ENCODE data around the gene KLHL36.
"Not testable (repeated sequence)": the region's sequence is repeated elsewhere in the genome, so short reads cannot be mapped to it uniquely, and the experiment has no call there.

Gene KLHL36

DNA sequence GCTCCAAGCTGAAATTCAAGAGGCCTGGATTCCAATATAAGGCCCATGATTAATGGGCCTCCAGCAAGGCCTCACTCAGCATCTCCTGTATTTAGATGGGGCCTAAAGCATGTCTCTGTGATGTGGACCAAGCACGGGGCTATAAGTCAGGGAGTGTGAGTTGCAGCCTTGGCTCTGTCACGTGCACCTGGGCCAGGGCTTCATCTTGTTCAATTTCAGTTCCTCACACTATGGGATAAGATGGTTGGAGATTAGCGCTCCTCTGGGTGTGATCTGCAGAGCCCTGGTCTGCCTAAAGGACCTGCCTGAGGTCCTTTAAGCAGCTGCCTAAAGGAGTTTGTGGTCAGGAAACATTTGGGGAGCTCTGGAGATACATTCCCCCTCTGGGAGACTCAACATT lies 25.2 kb downstream of the KLHL36 start:
- no peak for DNase-seq

GRCh38 chr16:84675423-84675822 lies 27.1 kb downstream of the KLHL36 start:
- DNase-seq, result no peak

DNA sequence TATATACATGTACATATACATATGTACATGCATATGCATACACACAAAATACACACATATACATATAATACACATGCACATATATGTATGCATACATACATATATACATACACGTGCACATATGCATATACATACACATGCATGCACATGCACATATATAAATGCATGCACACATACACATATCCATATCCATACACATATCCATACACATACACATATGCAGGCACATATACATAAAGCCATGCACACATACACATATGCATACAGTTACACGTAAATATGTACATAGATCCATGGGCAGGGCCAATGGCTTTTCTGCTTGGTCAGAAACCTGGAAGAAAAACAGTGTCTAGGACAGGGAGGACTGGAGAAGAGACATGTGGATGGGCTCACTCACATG lies 27.6 kb downstream of the KLHL36 start:
- DNase-seq, result no peak

DNA sequence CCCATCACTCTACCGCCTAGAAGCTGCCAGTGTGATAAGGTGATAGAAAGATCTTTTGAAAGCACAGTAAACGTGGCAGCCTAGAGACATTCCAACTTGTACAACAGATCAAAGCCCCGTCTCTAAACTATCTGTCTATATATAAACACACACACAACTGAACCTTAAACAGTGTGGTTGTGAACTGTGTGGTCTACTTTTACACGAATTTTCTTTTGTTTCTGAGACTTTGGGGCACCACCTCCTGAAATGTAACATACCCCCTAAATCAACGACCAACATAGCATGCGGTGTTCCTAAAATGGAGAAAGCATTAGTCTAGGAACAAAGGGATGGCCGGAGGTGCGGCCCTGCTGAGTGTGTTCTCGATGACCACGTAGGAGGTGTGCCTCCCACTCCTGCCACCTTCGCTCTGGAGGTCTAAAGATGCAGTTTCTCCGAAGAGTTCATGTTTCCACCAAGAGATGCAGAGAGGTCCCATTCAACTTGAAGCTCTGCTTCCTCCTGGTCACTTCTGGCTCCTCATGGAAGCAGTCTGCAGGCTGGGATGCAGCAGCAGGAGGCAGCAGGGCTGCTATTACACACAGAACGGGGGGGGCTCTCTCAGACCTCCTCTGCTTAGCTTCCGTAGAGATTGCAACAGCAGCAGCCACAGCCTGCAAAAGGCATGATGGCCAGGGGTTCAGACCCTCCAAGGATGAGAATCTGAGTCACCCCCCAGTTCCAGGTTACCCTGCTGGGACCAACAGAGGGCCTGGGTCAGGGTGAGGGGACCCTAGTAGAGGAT lies 28.9 kb downstream of the KLHL36 start:
- no peak for DNase-seq

GRCh38 chr16:84677849-84678248 lies 29.5 kb downstream of the KLHL36 start:
- DNase-seq, result no peak

DNA sequence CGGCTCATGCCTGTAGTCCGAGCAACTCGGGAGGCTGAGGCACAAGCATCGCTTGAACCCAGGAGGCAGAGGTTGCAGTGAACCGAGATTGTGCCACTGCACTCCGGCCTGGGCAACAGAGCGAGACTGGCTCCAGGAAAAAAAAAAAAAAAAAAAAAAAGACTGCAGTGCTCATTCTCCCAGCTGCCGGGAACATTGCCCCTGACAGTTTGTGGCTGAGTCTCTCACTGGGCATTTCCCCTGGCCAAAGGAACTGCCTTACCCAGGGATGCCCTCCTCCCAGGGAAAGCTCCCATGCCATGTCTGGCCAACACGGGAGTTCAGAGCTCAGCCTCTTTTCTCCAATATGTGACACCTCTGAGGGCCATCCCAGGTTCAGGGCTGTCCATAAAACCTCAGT lies 30.2 kb downstream of the KLHL36 start:
- no peak for DNase-seq

DNA sequence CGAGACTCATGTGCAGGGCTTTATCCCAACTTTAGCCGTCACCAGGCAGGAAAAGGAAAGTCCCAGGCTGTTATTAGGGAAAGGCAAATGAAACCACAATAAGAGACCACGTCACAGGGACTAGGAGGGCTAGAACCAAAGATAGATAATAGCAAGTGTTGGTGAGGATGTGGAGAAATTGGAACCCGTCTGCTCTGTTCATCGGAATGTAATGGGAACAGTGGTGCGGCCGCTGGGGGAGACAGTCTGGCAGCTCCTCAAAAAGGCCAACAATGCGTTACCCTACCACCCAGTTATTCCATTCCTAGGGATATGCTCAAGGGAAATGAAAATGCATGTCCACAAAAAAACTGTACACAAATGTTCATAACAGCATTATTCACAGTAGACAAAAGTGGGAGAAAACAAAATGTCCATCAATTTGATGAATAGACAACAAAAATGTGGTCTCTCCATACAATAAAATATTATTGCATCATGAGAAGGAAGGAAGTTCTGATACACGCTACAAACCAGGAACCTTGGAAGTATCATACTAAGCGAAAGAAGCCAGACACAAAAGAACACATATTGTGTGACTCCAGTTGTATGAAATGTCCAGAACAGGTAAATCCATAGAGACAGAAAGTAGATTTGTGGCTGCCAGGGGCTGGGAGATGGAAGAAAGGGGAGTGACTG lies 32.0 kb downstream of the KLHL36 start:
- no peak for DNase-seq

GRCh38 chr16:84680843-84681629 lies 32.7 kb downstream of the KLHL36 start:
- no peak for DNase-seq

- DNase-seq, result no peak
Observed at GRCh38 chr16:84683691-84684591, 35.6 kb downstream of the KLHL36 start.

DNA sequence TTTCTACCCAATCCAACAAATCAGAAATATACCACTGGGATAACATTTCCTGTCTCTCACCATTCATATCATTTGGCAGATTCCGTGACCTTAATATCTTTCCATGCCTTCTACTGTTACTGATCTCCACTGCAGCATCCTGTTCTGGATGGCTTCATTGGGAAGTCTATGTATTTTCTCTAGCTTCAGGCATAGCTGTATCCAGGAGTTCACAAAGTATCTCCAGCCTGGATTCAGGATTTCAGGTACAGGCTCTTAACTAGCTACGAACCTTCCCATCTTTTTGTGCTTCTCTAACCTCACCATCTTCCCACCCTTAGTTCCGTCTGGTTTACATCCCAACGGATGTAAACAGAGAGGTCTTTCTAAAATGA lies 36.3 kb downstream of the KLHL36 start:
- DNase-seq, result no peak

DNA sequence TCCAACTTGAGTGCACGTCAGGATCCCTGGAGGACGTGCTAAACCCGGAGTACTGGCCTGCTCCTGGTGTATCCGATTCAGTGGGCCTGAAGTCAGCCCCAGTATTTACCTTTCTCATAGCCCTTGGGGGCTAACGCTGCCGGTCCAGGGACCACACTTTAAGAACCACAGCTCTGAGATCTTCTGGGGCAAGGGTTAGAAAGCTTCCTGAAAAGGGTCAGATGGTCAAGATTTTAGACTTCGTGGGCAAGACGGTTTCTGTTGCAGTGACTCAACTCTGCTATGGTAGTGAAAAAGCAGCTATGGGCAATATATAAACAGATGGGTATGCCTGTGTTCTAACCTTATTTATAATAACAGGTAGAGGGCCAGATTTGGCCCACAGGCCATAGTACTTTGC lies 36.9 kb downstream of the KLHL36 start:
- no peak for DNase-seq

GRCh38 chr16:84686707-84687298 lies 38.5 kb downstream of the KLHL36 start:
- peak in 1 of 5 experiments; percentile 7 for DNase-seq

GRCh38 chr16:84687715-84688114 lies 39.4 kb downstream of the KLHL36 start:
- peak in 1 of 5 experiments; percentile 22 for DNase-seq

GRCh38 chr16:84688163-84688562 lies 39.9 kb downstream of the KLHL36 start:
- not testable (repeated sequence) for DNase-seq

GRCh38 chr16:84689111-84689510 lies 40.8 kb downstream of the KLHL36 start:
- no peak for DNase-seq

- DNase-seq, result no peak
Observed at GRCh38 chr16:84690088-84690819, 41.9 kb downstream of the KLHL36 start.

DNA sequence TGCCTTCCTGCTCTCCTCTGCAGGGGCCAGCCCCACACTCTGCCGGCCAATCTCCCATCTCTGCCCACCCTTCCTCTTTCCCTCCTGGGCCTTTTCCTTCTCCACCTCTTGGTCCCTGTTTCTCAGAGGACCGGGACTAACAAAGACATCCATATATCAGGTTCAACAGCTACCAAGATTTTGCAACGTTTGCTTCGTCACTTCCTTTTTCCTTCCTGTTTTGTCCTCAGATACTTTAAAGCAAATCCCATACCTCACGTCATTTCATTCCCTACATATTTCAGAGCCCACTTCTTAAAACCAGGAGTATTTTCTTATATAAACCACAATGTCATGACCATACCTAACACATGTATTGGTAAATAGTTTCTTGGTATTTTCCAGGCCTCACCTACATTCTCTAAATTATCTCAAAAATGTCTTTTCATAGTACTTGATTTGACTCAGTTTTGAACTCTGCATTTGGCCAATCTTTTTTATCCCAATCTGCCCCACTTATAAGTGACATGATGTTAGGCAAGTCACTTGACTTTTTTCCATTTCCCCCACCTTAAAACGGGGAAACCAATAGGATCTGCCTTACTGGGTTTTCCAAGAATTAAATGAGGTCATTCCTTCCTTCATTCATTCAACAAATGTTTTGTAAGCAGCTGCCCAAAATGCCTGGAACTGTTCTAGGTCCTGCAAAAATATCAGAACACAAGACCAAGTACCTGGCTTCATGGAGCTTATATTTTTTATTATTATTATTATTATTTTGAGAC lies 44.3 kb downstream of the KLHL36 start:
- no peak for DNase-seq

DNA sequence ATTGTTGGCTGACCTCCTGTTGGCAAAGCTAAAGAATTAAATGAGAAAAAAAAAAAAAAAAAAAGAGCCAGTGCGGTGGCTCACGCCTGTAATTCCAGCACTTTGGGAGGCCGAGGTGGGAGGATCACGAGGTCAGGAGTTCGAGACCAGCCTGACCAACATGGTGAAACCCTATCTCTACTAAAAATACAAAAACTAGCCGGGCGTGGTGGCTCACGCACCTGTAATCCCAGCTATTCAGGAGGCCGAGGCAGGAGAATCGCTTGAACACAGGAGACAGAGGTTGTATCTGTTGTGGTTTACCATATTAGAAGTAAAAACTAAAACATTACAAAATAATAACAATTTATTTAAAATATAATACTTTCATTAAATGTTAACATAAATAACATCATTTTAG lies 45.6 kb downstream of the KLHL36 start:
- DNase-seq, result not testable (repeated sequence)

DNA sequence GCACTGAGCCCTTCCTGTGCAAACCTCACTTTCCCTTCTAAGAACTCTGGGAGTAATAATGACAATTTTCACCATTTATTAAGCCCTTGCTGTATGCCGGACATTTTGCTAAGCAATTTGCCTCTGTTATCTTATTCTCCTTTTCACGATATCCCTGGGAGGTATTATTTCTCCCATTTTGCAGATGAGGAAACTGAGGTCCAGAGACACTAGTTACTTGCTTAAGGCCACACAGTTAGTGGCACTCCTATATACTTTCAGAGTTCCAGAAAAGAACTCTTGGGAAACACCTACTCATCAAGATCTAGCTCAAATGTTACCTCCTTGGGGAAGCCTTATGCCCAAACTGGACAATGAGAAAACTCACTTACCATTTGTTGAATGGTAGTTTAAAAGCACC lies 46.7 kb downstream of the KLHL36 start:
- DNase-seq, result no peak

DNA sequence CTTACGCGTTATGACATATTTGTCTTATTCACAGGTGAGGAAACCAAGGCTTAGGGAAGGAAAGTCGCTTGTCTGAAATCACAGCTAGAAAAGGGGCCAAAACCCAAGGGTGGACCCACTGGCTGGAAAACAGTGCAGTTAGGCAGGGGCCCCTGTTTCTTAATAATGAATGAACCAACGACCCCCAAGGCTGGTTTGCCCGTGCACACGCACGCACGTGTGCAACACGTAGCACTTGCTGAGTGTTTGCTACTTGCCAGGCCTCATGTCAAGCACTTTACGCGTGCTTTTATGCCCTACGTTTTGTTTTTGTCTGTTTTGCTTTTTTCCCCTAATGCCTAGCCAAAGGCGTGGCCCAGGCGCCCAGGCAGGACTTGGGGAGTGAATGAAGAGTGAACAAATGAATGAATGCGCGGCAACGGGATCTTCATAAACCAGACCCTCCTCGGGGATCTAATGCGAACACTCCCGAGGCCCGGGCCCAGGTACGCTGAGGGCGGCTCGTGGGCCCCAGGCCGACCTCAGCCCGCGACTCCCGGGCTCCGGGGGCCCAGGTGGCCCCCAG lies 50.9 kb downstream of the KLHL36 start:
- peak in 1 of 5 experiments; percentile 4 for DNase-seq
